GM10266 (cell line): Measurements from ENCODE around the gene RASA3.

ENCODE experiments used
- DNase-seq: peaks from one replicate; pipeline ENCODE4 v3.0.0; 2012; ENCODE audit errors: extremely low spot score
- TF ChIP-seq, protein P1 (sequence below): IDR thresholded peaks from 2 replicates; pipeline ENCODE4 v1.5.1; 2012; ENCODE audit warnings: mild to moderate bottlenecking, low read depth; ENCODE audit not compliant: control insufficient read depth, insufficient read depth; ENCODE audit errors: missing control alignments

RASA3 gene

DNA sequence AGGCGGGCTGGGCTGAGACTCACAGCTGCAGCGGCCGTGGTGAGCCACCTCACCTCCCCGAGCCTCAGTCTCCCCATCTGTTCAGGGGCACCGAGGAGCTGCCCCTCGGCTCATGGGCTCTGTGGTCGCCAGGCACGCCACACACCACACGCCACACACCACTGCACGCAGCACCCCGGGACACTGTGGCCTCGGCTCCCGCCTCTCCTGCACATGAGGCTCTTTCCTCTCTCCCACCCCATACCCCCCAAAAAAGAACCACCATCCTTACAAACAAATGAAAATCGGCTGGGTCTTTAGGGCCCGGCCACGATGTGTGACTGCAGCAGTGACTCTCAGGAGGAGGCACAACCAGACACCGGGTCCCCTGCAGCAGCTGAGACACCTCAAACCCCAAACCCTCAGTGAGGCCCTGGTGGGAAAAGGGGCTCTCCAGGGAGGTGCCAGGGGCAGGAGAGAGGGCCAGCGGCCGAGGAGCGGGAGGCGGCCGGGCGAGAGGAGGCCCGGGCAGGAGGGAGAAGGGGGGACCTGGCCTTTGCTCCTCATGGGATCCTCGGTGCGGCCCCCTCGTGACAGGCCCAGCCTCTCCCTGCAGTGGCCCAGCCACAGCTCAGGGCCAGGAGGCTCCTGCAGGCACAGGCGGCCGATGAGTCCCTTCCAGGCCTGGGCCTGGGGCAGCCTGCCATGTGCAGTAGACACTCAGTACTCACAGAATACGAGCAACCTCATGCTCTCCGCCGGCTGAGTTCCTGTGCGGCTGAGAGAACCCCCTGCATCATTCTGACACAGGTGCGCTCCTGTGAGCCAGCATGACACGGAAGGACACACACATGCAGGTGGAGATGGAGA lies 66.3 kb downstream of the RASA3 start:
- no peak for DNase-seq
- TF ChIP-seq, protein P1, sequence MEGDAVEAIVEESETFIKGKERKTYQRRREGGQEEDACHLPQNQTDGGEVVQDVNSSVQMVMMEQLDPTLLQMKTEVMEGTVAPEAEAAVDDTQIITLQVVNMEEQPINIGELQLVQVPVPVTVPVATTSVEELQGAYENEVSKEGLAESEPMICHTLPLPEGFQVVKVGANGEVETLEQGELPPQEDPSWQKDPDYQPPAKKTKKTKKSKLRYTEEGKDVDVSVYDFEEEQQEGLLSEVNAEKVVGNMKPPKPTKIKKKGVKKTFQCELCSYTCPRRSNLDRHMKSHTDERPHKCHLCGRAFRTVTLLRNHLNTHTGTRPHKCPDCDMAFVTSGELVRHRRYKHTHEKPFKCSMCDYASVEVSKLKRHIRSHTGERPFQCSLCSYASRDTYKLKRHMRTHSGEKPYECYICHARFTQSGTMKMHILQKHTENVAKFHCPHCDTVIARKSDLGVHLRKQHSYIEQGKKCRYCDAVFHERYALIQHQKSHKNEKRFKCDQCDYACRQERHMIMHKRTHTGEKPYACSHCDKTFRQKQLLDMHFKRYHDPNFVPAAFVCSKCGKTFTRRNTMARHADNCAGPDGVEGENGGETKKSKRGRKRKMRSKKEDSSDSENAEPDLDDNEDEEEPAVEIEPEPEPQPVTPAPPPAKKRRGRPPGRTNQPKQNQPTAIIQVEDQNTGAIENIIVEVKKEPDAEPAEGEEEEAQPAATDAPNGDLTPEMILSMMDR = no peak

- TF ChIP-seq, protein P1 = peak; percentile 6
- DNase-seq = peak; percentile 69
These were observed 67.1 kb downstream of the RASA3 start for GRCh38 chr13:114065141-114065925.

GRCh38 chr13:114064450-114065140 lies 67.8 kb downstream of the RASA3 start:
- DNase-seq = no peak
- TF ChIP-seq, protein P1 = no peak

- TF ChIP-seq, protein P1 = no peak
- no peak for DNase-seq
These were observed 68.6 kb downstream of the RASA3 start for GRCh38 chr13:114063545-114064449.

- no peak for DNase-seq
- TF ChIP-seq, protein P1 = no peak
These were observed 69.7 kb downstream of the RASA3 start for GRCh38 chr13:114062754-114063153.

GRCh38 chr13:114062341-114062740 lies 70.1 kb downstream of the RASA3 start:
- TF ChIP-seq, protein P1 = no peak
- DNase-seq = no peak
